HG03045 (cell line): Measurements from ENCODE around the gene GAN.

Experiments
- ATAC-seq: cut with Tn5 transposase; IDR thresholded peaks from one replicate; pipeline ENCODE4 v1.9.1; 2021; ENCODE audit warnings: mild to moderate bottlenecking, moderate library complexity; ENCODE audit not compliant: unreplicated experiment

GAN gene, protein sequence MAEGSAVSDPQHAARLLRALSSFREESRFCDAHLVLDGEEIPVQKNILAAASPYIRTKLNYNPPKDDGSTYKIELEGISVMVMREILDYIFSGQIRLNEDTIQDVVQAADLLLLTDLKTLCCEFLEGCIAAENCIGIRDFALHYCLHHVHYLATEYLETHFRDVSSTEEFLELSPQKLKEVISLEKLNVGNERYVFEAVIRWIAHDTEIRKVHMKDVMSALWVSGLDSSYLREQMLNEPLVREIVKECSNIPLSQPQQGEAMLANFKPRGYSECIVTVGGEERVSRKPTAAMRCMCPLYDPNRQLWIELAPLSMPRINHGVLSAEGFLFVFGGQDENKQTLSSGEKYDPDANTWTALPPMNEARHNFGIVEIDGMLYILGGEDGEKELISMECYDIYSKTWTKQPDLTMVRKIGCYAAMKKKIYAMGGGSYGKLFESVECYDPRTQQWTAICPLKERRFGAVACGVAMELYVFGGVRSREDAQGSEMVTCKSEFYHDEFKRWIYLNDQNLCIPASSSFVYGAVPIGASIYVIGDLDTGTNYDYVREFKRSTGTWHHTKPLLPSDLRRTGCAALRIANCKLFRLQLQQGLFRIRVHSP

GRCh38 chr16:81314603-81315270, at the start of gene GAN:
Gene GAN, plus strand, starts transcription at chr16:81314962. Its CDS starts 152 bp downstream, at chr16:81315114.
- peak; percentile 94 for ATAC-seq

DNA sequence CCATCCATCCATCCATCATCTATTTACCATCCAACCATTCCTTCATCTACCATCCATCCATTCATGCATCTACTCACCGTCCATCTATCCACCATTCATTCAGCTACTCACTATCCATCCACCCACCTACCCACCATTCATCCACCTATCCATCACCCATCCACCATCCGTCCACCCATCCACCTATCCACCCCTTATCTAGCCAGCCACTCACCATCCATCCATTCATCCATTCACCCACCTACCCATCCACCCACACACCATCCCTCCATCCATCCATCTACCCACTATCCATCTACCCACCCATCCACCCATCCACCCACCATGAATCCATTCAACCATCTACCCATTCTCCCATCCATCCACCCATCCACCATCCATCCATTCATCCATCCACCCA, 49.7 kb upstream of the GAN start:
- no peak for ATAC-seq

GRCh38 chr16:81265658-81266451, 48.9 kb upstream of the GAN start:
- no peak for ATAC-seq

DNA sequence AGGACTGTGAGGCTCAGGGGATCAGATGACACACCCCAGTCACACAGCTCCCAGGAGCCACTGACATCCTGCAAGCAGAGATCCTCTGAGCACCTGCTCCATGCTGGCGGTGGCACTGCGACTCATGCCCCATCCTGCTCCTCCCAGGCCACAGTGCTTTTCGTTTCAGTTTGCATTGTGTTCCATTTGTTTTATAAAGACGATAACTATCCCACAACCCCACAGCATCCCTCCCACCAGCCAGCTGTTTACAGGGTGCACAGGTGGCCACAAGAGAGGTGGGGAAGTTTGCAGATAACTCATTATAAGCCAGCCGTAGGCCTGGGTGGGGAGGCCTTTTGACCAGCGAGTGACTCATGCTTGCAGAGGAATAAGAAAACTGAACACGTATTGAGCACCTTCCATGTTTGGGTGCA, 48.1 kb upstream of the GAN start:
- ATAC-seq: no peak

DNA sequence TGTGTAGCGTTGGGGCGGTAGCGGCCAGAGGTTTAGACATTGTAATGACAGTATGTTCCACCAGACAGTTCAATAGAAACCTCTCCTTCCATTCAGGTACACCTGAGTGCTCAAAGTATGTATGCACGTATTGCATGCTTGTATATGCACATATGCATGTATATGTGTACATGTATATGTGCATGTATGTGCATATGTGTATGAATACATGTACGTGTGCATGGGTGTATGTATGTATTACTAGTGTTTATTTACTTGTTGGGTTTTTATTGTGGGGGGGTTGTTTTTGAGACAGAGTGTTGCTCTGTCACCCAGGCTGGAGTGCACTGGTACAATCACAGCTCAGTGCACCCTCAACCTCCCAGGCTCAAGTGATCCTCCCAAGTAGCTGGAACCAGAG, 46.3 kb upstream of the GAN start:
- no peak for ATAC-seq

DNA sequence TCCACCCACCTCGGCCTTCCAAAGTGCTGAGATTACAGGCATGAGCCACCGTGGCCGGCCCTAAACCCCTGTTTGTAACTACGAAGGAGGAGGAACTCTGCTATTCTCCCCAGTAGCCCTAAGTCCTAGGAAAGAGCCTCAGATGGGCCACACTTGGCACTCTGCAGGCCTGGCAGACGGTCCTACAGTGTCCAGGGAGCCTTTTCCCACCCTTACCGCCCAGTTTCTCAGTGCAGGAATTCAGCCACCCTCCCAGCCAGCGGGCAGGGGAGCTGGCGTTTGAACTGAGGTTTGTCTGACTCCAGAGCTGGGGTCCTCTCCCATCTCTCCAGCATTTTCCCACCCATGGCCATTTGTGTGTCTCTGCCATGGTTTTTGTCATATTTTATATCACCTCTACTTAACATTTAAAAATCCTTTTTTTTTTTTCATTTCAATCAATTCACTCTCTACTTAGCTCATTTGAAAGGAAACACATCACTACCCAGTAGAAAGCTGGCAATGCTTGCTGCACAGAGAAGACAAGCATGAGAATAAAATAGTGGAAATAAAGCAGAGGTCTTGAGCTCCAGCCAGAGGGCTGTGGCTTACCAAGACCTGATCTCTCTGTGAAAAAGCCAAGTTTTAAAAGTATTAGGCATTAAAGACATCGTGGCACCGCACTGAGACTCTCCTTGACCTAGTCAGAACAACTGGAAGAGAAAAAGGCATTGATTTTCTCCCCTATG, 41.4 kb upstream of the GAN start:
- ATAC-seq: no peak

DNA sequence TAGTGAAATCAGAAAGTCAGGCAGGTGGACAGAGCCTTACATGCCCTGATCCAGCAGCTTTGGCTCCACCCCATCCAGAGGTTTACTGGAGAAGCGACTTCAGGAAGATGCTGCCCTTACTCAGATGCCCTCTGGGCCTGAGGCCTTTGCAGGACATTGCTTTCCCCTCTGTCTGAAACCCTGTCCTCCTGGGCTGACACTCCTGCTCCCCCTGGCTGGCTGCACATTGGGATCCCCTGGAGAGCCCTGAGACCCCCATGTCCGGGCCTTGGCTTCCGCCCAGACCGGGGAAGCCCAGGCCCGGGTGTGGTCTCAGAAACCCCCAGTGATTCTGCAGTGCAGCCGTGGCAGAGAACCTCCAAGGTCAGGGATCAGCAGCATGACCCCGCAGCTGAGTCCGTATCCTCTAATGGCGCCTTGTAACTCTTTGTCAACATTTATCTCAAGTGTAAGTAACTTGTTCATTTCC, 39.7 kb upstream of the GAN start:
- no peak for ATAC-seq

DNA sequence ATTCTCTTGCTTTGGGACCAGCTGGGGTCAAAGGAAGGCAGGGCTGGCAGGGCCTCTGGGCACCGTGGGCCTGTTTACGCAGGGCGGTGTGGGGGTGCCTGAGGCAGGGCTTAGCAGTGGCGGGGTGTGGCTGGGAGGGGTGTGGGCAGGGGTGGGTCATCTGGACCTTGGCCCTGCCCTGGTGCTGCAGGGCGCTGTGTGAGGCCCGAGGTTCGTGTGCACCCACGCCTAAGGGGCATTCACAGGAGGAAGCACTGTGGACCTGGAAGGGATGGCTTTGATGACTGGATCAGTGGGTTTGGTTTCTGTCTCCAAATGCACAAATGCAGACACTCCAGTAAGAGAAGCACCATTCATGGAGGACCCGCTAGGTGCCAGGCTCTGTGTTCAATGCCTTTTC, 39.0 kb upstream of the GAN start:
- no peak for ATAC-seq

DNA sequence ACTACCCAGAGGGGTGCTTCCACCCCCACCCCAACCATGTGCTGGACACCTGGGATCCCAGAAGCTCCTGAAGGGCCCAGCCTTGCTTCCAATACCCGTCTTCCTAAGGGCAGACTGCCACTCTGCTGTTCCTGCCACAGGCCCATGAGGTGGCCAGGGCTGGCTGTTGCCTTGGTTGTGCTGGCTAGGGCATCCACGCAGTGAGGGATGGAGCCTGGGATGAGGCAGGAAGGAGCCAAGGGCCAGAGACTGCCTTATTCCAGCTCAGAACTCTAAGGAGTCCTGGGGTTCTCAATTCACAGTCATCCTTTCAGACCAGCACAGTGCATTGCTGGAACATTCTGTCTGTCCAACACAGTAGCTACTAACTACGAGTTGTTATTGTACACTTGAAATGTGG, 38.4 kb upstream of the GAN start:
- ATAC-seq: no peak

DNA sequence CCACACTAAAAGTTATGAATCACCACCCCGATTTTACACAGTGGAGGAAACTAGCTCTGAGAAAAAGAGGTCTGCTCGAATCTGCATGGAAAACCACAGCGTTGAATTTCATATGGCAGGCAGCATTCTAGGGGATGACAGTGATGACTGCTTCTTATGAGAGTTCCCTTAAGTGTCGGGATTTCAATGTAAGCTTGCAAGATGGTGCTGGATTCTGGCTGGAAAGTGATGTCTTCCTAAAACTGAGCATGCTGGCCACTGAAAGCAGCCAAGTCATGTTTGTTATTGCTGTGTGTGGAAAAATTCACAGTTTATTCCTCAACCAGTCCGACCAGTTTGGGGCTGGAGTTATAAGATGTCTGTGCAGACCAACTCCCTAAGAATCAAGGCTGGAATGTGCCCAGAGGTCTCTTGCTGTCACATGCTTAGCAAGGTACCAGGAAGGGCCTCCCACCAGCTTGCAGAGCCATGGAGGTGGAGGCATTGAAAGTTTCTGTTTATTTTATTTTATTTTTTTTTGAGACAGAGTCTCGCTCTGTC, 37.2 kb upstream of the GAN start:
- ATAC-seq: no peak

DNA sequence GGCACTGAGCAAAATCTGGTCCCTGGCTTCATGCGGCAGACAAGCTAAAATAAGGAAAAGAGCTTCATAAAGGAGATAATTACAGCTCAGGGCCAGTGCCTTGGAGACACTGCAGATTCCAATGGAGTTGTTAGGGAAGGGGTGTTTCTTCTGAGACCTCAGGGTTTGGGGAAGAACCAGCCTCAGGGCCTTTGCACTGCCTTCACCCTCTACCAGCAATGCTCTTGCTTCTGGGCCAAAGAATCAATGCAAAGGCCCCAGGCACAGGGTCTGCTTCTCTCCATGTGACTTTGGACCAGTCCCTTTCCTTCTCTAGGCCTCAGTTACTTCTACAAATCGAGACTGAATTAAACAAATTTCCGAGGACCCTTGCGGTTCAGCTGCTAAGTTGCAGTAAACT, 36.2 kb upstream of the GAN start:
- ATAC-seq: no peak

- no peak for ATAC-seq
These were observed 35.4 kb upstream of the GAN start for GRCh38 chr16:81279392-81279791.

DNA sequence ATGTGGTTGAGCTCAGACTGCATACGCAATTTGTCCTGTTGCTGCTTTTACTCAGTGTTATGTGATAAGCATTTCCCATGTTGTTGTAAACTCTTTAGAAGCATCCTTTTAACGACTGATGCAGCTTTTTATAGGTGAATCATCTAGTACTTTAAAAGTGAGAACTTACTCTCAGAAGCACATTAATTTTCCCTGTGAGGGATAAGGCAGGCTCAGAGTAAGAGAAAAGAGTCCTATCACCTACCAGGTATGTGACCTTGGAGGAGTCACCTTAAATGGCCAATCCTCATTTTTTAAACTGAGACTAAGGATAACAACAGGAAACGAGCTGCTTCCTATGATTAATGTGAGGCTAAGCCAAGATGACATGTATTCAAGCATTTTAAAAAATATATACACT, 34.4 kb upstream of the GAN start:
- ATAC-seq: no peak

DNA sequence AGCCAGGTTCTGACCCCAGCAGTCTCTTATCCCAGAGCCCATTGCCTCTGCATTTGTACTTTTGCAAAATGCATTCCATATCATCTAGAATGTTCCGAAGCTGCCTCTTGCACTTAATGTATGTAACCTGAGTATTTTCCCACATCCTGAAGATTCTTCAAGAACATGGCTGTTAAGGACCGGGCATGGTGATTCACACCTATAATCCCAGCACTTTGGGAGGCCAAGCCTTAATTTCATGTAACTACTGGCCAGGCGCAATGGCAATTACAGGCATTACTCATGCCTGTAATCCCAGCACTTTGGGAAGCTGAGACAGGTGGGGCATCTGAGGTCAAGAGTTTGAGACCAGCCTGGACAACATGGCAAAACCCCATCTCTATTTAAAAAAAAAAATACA, 31.7 kb upstream of the GAN start:
- ATAC-seq: no peak

- no peak for ATAC-seq
These were observed 29.7 kb upstream of the GAN start for GRCh38 chr16:81284995-81285600.

DNA sequence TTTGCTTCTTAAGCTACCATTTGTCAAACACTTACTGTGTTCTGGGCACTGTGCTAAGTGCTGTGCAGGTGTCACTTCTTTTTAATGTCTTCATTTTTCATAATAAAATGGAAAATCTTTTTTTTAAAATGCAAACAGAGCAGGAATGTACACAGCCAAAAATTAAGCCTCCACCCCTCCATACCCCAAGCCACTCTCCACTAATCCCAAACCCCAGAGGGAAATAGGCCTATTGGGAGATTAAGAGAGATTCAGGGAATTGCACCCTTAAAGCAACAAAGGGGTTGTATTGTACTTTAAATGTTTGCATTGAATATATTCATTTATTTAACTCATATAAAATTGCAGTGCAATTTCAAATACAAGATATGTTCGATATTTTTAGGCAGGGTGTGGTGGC, 28.6 kb upstream of the GAN start:
- no peak for ATAC-seq

DNA sequence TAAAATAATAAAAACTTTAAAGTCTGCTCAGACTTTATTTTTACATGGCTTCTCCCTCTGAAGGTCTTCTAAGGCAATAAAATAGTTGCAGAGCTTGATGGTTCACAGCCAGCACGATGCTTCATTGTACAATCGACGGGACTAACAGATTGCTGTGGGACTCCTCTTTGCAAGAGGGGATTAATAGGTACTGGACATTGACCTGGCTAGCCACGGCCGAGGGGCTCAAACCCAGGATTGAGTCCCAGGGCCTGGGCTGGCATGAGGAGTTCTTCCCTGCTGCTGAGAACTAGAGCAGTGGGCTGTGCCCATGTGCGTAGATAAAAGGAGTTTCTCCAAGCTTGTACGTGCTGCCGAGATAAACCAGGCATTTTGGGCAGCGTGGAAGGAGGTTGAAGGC, 23.6 kb upstream of the GAN start:
- no peak for ATAC-seq

GRCh38 chr16:81292936-81293335, 21.8 kb upstream of the GAN start:
- no peak for ATAC-seq

DNA sequence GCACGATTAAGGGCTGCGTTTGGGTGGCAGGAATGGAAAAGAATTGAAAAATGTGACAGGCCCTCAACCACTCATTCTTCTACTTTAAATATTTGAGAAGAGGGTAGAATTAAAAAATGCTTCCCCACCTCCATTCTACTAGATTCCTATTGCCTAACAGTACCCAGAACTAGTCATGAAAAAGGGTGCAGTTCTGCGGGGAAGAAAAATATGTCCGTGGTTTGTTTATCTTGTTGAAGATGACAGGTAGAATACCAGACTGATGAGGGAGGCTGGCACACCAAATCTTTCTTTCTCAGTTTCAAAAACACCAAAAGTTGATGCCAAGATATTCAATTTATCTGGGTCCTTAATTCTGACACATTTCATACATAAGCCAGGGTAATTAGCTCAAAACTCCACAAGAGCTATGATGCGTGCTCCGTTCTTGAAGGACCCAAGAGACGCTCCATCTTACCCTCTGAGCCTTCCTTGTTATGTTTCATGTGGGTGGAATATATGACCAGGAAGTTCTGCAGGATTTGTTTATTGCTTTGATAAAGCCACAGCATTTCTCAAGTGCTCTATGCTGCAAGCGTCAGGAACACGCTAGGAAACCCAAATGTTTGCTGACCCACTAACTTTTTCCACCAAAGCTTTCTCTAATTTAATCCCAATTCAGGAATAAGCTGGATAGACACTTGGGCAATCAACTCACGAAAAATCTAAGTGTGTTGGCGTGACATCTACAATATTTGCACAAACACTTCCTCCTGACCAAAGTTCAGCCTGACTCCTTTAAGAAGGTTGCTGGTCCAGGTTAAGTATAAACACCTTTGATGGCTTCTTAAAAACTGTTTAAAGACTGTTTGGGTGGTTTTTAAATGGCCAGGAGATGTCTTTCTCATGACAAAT, 20.6 kb upstream of the GAN start:
- no peak for ATAC-seq
